HG03159 (cell line): ENCODE measurements around the gene DHX29.

Experiments used
- ATAC-seq: cut with Tn5 transposase; IDR thresholded peaks from one replicate; pipeline ENCODE4 v1.9.1; 2021; ENCODE audit warnings: mild to moderate bottlenecking, moderate library complexity; ENCODE audit not compliant: unreplicated experiment

Gene DHX29

GRCh38 chr5:55211184-55211874 lies 96.2 kb downstream of the DHX29 start:
- no peak for ATAC-seq
